Loucy (cell line): ENCODE data around the gene PLA2G4E.

ENCODE experiments used
- CTCF ChIP-seq: fragments of 200-600 bp; sonication (generic); conservative IDR thresholded peaks from 2 replicates; pipeline ENCODE4 v1.5.1; 2014; ENCODE audit warnings: mild to moderate bottlenecking, antibody characterized with exemption, low read length
- EZH2phosphoT487 ChIP-seq: fragments of 200-600 bp; IDR thresholded peaks from 2 replicates; pipeline ENCODE4 v1.6.1; 2018; ENCODE audit warnings: antibody characterized with exemption, mild to moderate bottlenecking, moderate library complexity, borderline replicate concordance

- TF ChIP-seq CTCF, result no peak
- no peak for TF ChIP-seq EZH2phosphoT487
Measured at GRCh38 chr15:41969851-41970431, 50.9 kb downstream of the PLA2G4E start.
